Body of pancreas (tissue), 4 donors: ENCODE data around the gene IER3. TPM values are rescaled to one million over a fixed set of nuclear protein-coding genes. Genes with fewer than 3 reads are reported as not detected.
A peak's percentile ranks its signal among the peaks of the same experiment; 100 is the strongest.

ENCODE experiments used
- ATAC-seq: fragments of 150-250 bp; one replicate; pipeline ENCODE4 v1.9.1; 2016
- DNase-seq, 4 donors: peaks; one replicate each; pipeline ENCODE4 v3.0.0-alpha.2; 2019
- H3K27ac ChIP-seq, 4 donors: fragments of 200-600 bp; sonication (generic); 1 replicate in 3 of 4; 2 replicates in 1 of 4; pipeline versions ENCODE4 v1.5.1 to v1.6.1; 2016 to 2019; ENCODE audit warnings: mild to moderate bottlenecking in 1 of 4, mixed read lengths in 1 of 4, moderate library complexity in 1 of 4
- H3K27me3 ChIP-seq, 2 donors: fragments of 200-600 bp; sonication (generic); one replicate each; pipeline ENCODE4 v1.6.0; 2016; ENCODE audit warnings: mild to moderate bottlenecking in 1 of 2
- H3K36me3 ChIP-seq, 2 donors: fragments of 200-600 bp; sonication (generic); replicated peaks in 1 of 2; 2 replicates each; pipeline ENCODE4 v1.5.1; 2016; ENCODE audit warnings: low read depth in 2 of 2; ENCODE audit not compliant: insufficient read depth in 1 of 2
- H3K4me1 ChIP-seq: fragments of 200-600 bp; sonication (generic); one replicate; pipeline ENCODE4 v1.6.0; 2016
- H3K4me3 ChIP-seq, 2 donors: fragments of 200-600 bp; sonication (generic); 1 replicate in 1 of 2; 2 replicates in 1 of 2; pipeline ENCODE4 v1.5.1; 2016 to 2019
- H3K9me3 ChIP-seq, 3 donors: fragments of 200-600 bp; sonication (generic); 1 replicate in 2 of 3; 2 replicates in 1 of 3; pipeline ENCODE4 v1.5.1; 2016
- POLR2A ChIP-seq, 3 donors: fragments of 450-650 bp; IDR thresholded peaks; one replicate each; pipeline ENCODE4 v1.6.1; 2016; ENCODE audit warnings: antibody characterized with exemption in 3 of 3, mild to moderate bottlenecking in 2 of 3
- WGBS, 2 donors: methylation state at CpG; one replicate each; pipeline ENCODE4 v1.1.5; 2017; 5-methylcytosine and 5-hydroxymethylcytosine counted together
- intact Hi-C: fragments of 100-400 bp; cut with DNase I; formaldehyde crosslinking; loops from one replicate; pipeline ENCODE4 v1.15.1; 2023
- total RNA-seq, 2 donors: library from RNA; depleted of rRNA; stranded (reverse); fragments of >200 nt; gene quantifications; one replicate each; pipeline ENCODE4 v1.1.0, GENCODE V29; 2016
- TF ChIP-seq, protein P1 (sequence below), 7 experiments: fragments of 450-650 bp in 4 of 7; fragments of 200-600 bp in 3 of 7; sonication (generic) in 3 of 7; IDR thresholded peaks; one replicate each; pipeline ENCODE4 v1.5.1; 2016 to 2019; ENCODE audit warnings: antibody characterized with exemption in 7 of 7

IER3 gene
- total RNA-seq, 2 donors from 2014 or later = 46.4 to 60.3 TPM

DNA sequence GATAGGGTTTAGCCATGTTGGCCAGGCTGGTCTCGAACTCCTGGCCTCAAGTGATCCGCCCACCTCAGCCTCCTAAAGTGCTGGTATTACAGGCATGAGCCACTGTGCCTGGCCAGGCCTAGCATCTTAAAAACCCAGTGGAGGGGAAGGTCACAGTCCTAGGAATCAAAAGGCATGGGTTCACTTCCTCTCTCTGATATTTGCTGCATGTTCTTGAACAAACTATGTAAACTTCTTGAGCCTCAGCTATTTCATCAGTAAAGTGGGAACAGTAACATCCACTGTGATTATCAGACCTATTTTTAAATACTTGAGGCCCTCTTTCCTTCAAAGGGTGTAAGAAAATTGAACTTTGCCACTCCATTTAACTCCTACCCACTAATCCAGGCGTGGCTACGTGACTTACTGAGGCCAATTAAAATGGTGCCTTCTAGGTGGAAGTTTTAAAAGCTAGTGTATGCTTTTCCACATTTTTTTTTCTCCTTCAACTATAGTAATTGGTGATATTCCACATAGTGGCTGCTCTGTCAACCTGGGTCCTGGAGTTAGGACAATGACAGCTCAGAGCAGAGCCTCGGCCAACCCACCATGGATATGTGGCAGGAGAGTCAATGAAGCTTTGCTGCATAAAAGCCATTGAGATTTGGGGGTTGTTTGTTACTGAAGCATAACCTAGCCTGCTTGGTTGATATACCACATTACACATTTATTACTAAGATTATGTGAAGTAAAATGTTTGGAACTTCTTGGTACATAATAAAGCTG is 32.2 kb upstream of the IER3 start:
- no peaks in the 10 kb centered on the region for H3K27me3 ChIP-seq
- no peaks in the 10 kb centered on the region for H3K9me3 ChIP-seq
- ATAC-seq = no peak
- 96 to 99% methylated on average over 4 to 5 of the region's 5 CpGs for WGBS, 2 donors
- H3K4me3 ChIP-seq = no peak overlapping the region
- TF ChIP-seq, protein P1, sequence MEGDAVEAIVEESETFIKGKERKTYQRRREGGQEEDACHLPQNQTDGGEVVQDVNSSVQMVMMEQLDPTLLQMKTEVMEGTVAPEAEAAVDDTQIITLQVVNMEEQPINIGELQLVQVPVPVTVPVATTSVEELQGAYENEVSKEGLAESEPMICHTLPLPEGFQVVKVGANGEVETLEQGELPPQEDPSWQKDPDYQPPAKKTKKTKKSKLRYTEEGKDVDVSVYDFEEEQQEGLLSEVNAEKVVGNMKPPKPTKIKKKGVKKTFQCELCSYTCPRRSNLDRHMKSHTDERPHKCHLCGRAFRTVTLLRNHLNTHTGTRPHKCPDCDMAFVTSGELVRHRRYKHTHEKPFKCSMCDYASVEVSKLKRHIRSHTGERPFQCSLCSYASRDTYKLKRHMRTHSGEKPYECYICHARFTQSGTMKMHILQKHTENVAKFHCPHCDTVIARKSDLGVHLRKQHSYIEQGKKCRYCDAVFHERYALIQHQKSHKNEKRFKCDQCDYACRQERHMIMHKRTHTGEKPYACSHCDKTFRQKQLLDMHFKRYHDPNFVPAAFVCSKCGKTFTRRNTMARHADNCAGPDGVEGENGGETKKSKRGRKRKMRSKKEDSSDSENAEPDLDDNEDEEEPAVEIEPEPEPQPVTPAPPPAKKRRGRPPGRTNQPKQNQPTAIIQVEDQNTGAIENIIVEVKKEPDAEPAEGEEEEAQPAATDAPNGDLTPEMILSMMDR (IDR thresholded peaks at IDR 0.05) = no peak
- TF ChIP-seq POLR2A (IDR thresholded peaks at IDR 0.05) = no peak
- DNase-seq = no peak
- no peaks in the 10 kb centered on the region for H3K36me3 ChIP-seq
- peaks cover 44% of the 10 kb centered on the region for H3K4me1 ChIP-seq
- intact Hi-C loops = no loop called here
- H3K27ac ChIP-seq = no peak overlapping the region

DNA sequence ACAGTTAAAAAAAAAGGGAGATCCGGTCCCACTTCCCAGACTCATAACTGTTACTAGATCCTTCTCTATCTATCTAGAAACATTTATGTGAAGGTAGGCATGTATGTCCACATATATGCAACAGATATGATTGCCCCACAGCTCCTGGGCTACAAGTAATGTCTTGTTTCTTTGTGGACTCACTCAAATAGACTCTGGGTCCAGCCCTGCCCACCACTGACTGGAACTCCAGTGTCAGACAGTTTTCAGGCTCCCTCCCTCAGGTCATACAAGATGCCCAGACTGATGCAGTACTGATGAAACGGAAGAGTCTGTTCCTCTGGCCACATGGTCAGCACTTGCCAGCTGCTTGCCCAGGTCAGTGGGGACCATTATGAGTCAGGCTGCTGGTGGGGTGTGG is 30.8 kb upstream of the IER3 start:
- no peak for ATAC-seq
- Histone ChIP-seq H3K27ac (no peak overlapping the region), H3K4me3 (no peak overlapping the region), H3K9me3 (no peaks in the 10 kb centered on the region), H3K36me3 (no peaks in the 10 kb centered on the region), H3K4me1 (peaks cover 35% of the 10 kb centered on the region), H3K27me3 (no peaks in the 10 kb centered on the region)
- TF ChIP-seq, protein P1 (IDR thresholded peaks at IDR 0.05) = no peak
- TF ChIP-seq POLR2A (IDR thresholded peaks at IDR 0.05) = no peak
- intact Hi-C loops = no loop called here
- DNase-seq = no peak
- WGBS, 2 donors = 78 to 89% methylated on average over 1 to 2 of the region's 2 CpGs

DNA sequence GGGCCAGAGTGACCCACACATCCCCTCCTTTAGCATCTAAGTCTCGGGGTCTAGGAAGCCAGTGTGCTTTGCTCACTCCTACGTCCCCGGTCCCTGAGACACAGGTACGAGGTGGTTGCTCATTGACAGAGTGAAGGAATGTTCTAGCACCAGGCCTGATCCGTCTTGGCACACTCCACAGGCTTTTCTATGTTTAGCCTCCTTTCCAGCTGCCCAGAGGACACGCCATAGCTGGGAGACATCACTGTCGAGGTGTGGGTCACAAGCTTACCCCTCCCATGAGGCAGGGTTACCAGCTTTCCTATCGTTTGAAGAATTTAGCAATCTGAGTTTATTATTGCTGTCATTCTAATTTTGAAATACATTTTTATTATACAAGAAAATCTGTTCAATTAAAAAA is 30.4 kb upstream of the IER3 start:
- 55 to 72% methylated on average over 8 of the region's 8 CpGs for WGBS, 2 donors
- no peak overlapping the region for H3K4me3 ChIP-seq
- DNase-seq (peak in 1 of 4 donors; percentile 22), ATAC-seq (no peak)
- H3K9me3 ChIP-seq = no peaks in the 10 kb centered on the region
- no peak for TF ChIP-seq POLR2A (IDR thresholded peaks at IDR 0.05)
- TF ChIP-seq, protein P1 (IDR thresholded peaks at IDR 0.05) = no peak
- peaks cover 35% of the 10 kb centered on the region for H3K4me1 ChIP-seq
- intact Hi-C loops = no loop called here
- no peak overlapping the region for H3K27ac ChIP-seq
- H3K27me3 ChIP-seq = no peaks in the 10 kb centered on the region
- H3K36me3 ChIP-seq = no peaks in the 10 kb centered on the region

DNA sequence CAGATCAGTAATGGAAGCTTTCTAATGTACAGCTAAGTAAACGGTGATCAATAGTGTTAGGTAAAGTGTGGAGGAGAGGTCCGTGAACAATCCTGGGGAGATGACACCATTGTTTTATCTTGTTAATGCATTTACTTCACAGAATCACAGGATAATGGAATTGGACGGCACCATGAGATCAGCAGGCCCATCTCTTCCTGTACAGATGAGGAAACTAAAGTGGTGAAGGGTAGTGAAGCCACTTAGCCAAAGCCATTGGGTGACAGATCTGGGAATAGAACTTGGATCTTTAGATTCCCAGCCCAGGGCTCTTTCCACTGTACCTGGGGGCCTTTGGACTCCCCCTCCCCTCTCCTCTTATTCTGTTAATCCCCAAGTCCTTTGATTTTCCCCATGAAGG is 26.2 kb upstream of the IER3 start:
- no peaks in the 10 kb centered on the region for H3K36me3 ChIP-seq
- intact Hi-C loops = no loop called here
- no peaks in the 10 kb centered on the region for H3K9me3 ChIP-seq
- TF ChIP-seq POLR2A (IDR thresholded peaks at IDR 0.05) = no peak
- TF ChIP-seq, protein P1 (IDR thresholded peaks at IDR 0.05) = no peak
- DNase-seq (no peak), ATAC-seq (no peak)
- H3K27me3 ChIP-seq = no peaks in the 10 kb centered on the region
- H3K4me3 ChIP-seq = no peak overlapping the region
- WGBS, 2 donors = 76 to 81% methylated on average over 3 of the region's 3 CpGs
- H3K4me1 ChIP-seq = peaks cover 39% of the 10 kb centered on the region
- peak overlapping the region in 1 of 4 donors; percentile 15 for H3K27ac ChIP-seq
